H9 (cell line): ENCODE measurements around the gene SEMA3G. TPM values are rescaled to one million over a fixed set of nuclear protein-coding genes. Genes with fewer than 3 reads are reported as not detected.

Experiments
- DNase-seq: peaks from one replicate; pipeline ENCODE4 v3.0.0-alpha.2; 2017
- H2AFZ ChIP-seq: one replicate; pipeline ENCODE4 v1.6.1; 2013; ENCODE audit warnings: mild to moderate bottlenecking, low read length, control low read depth, moderate library complexity
- H2AK5ac ChIP-seq: 2 replicates; pipeline ENCODE4 v1.6.1; 2013; ENCODE audit warnings: low read length, control low read depth, mixed read lengths; ENCODE audit not compliant: insufficient read length
- H2BK120ac ChIP-seq: one replicate; pipeline ENCODE4 v1.6.1; 2013; ENCODE audit warnings: low read depth, mild to moderate bottlenecking, low read length, control low read depth, inconsistent platforms; ENCODE audit not compliant: poor library complexity, severe bottlenecking
- H2BK12ac ChIP-seq: 2 replicates; pipeline ENCODE4 v1.6.1; 2013; ENCODE audit warnings: low read length, control low read depth, mixed read lengths, low read depth; ENCODE audit not compliant: insufficient read length
- H2BK15ac ChIP-seq: 2 replicates; pipeline ENCODE4 v1.6.1; 2013; ENCODE audit warnings: low read depth, low read length, control low read depth
- H2BK20ac ChIP-seq: one replicate; pipeline ENCODE4 v1.6.1; 2013; ENCODE audit warnings: low read depth, mild to moderate bottlenecking, low read length, control low read depth, inconsistent platforms; ENCODE audit not compliant: poor library complexity, severe bottlenecking
- H2BK5ac ChIP-seq: 2 replicates; pipeline ENCODE4 v1.6.1; 2013; ENCODE audit warnings: low read length, control low read depth, mixed read lengths; ENCODE audit not compliant: insufficient read length
- H3K14ac ChIP-seq: 2 replicates; pipeline ENCODE4 v1.6.1; 2013; ENCODE audit warnings: low read length, control low read depth; ENCODE audit not compliant: insufficient read depth
- H3K18ac ChIP-seq: 2 replicates; pipeline ENCODE4 v1.6.1; 2013; ENCODE audit warnings: low read depth, mild to moderate bottlenecking, mixed read lengths, low read length, control low read depth; ENCODE audit not compliant: insufficient read length
- H3K23ac ChIP-seq: 2 replicates; pipeline ENCODE4 v1.6.1; 2013; ENCODE audit warnings: low read length, control low read depth, mixed read lengths, low read depth; ENCODE audit not compliant: insufficient read length
- H3K23me2 ChIP-seq: 2 replicates; pipeline ENCODE4 v1.6.1; 2013; ENCODE audit warnings: low read depth, mild to moderate bottlenecking, mixed read lengths, low read length, control low read depth; ENCODE audit not compliant: insufficient read length, poor library complexity, severe bottlenecking
- H3K27ac ChIP-seq: 2 replicates; pipeline ENCODE4 v1.5.1; 2013; ENCODE audit warnings: low read length, control low read depth, mixed read lengths, low read depth; ENCODE audit not compliant: insufficient read length
- H3K27me3 ChIP-seq: 2 replicates; pipeline ENCODE4 v1.6.1; 2013; ENCODE audit warnings: low read length, control low read depth, inconsistent platforms; ENCODE audit not compliant: insufficient read depth
- H3K4ac ChIP-seq: 2 replicates; pipeline ENCODE4 v1.6.1; 2013; ENCODE audit warnings: low read depth, mild to moderate bottlenecking, control low read depth, inconsistent platforms, low read length, moderate library complexity
- H3K4me1 ChIP-seq: 2 replicates; pipeline ENCODE4 v1.6.1; 2013; ENCODE audit warnings: low read length, control low read depth, inconsistent platforms; ENCODE audit not compliant: insufficient read depth
- H3K4me2 ChIP-seq: 2 replicates; pipeline ENCODE4 v1.6.1; 2013; ENCODE audit warnings: low read length, control low read depth, mixed read lengths; ENCODE audit not compliant: insufficient read length, insufficient read depth
- H3K56ac ChIP-seq: 2 replicates; pipeline ENCODE4 v1.6.1; 2013; ENCODE audit warnings: low read depth, mild to moderate bottlenecking, mixed read lengths, low read length, control low read depth; ENCODE audit not compliant: insufficient read length
- H3K79me1 ChIP-seq: 2 replicates; pipeline ENCODE4 v1.6.1; 2013; ENCODE audit warnings: low read depth, mild to moderate bottlenecking, moderate library complexity, low read length, control low read depth, inconsistent platforms; ENCODE audit not compliant: insufficient read depth, poor library complexity, severe bottlenecking
- H3K79me2 ChIP-seq: 2 replicates; pipeline ENCODE4 v1.6.1; 2013; ENCODE audit warnings: low read length, control low read depth, inconsistent platforms; ENCODE audit not compliant: insufficient read depth
- H3K9ac ChIP-seq: 2 replicates; pipeline ENCODE4 v1.6.1; 2013; ENCODE audit warnings: low read length, control low read depth, mixed read lengths; ENCODE audit not compliant: insufficient read length; ENCODE audit errors: extremely low read depth
- H3K9me3 ChIP-seq: one replicate; pipeline ENCODE4 v1.6.1; 2013; ENCODE audit warnings: low read depth, low read length, inconsistent platforms; ENCODE audit not compliant: control insufficient read depth
- H3T11ph ChIP-seq: one replicate; pipeline ENCODE4 v1.6.1; 2013; ENCODE audit warnings: mild to moderate bottlenecking, low read length, control low read depth, inconsistent platforms
- H4K20me1 ChIP-seq: one replicate; pipeline ENCODE4 v1.6.1; 2013; ENCODE audit not compliant: control insufficient read depth, insufficient read length, insufficient read depth
- H4K5ac ChIP-seq: 2 replicates; pipeline ENCODE4 v1.6.1; 2013; ENCODE audit warnings: low read depth, mild to moderate bottlenecking, mixed read lengths, low read length, control low read depth; ENCODE audit not compliant: insufficient read length
- H4K8ac ChIP-seq: replicated peaks from 2 replicates; pipeline ENCODE4 v1.6.1; 2013; ENCODE audit warnings: low read length, control low read depth, mixed read lengths, low read depth; ENCODE audit not compliant: insufficient read length
- H4K91ac ChIP-seq: 2 replicates; pipeline ENCODE4 v1.6.1; 2013; ENCODE audit warnings: low read depth, mild to moderate bottlenecking, moderate library complexity, mixed read lengths, low read length, control low read depth; ENCODE audit not compliant: insufficient read length
- H3K27ac Mint-ChIP-seq, 3 experiments: 2 replicates in 2 of 3; 3 replicates in 1 of 3; pipeline ENCODE4 v1.8.0; 2020 to 2021; ENCODE audit warnings: mixed read lengths in 3 of 3, mild to moderate bottlenecking in 1 of 3, moderate library complexity in 1 of 3
- H3K27me3 Mint-ChIP-seq: 2 replicates; pipeline ENCODE4 v1.8.0; 2021; ENCODE audit warnings: low read depth, mild to moderate bottlenecking, moderate library complexity, mixed read lengths
- H3K36me3 Mint-ChIP-seq, 3 experiments: 2 replicates in 2 of 3; 3 replicates in 1 of 3; pipeline ENCODE4 v1.8.0; 2020 to 2021; ENCODE audit warnings: low read depth in 3 of 3, mixed read lengths in 3 of 3; ENCODE audit not compliant: insufficient read depth in 1 of 3
- H3K4me1 Mint-ChIP-seq, 2 experiments: 2 replicates each; pipeline ENCODE4 v1.8.0; 2020; ENCODE audit warnings: mixed read lengths in 2 of 2
- H3K4me3 Mint-ChIP-seq, 2 experiments: 2 replicates in 1 of 2; 3 replicates in 1 of 2; pipeline ENCODE4 v1.8.0; 2020 to 2021; ENCODE audit warnings: mild to moderate bottlenecking in 2 of 2, mixed read lengths in 2 of 2, moderate library complexity in 1 of 2
- H3K9me3 Mint-ChIP-seq, 2 experiments: 2 replicates in 1 of 2; 3 replicates in 1 of 2; pipeline ENCODE4 v1.8.0; 2020; ENCODE audit warnings: mild to moderate bottlenecking in 2 of 2, mixed read lengths in 2 of 2, moderate library complexity in 1 of 2
- WGBS: extraction: QIAGEN DNeasy Blood & Tissue Kit; methylation state at CpG from one replicate; pipeline ENCODE4 v1.1.7; 2013; ENCODE audit warnings: missing lambda C conversion rate, low lambda C conversion rate, mixed read lengths; ENCODE audit not compliant: insufficient read length; ENCODE audit errors: extremely low coverage; 5-methylcytosine and 5-hydroxymethylcytosine counted together
- total RNA-seq: library from RNA; stranded (reverse); gene quantifications from 2 replicates; pipeline ENCODE4 v1.2.1, GENCODE V29; 2021
- TF ChIP-seq, protein P1 (sequence below): fragments of 200-600 bp; sonication (generic); conservative IDR thresholded peaks from 3 replicates; pipeline ENCODE4 v1.8.0; 2021; ENCODE audit warnings: antibody characterized with exemption, mild to moderate bottlenecking

SEMA3G gene
- total RNA-seq, 1 experiment from 2014 or later, result 2.4 TPM

DNA sequence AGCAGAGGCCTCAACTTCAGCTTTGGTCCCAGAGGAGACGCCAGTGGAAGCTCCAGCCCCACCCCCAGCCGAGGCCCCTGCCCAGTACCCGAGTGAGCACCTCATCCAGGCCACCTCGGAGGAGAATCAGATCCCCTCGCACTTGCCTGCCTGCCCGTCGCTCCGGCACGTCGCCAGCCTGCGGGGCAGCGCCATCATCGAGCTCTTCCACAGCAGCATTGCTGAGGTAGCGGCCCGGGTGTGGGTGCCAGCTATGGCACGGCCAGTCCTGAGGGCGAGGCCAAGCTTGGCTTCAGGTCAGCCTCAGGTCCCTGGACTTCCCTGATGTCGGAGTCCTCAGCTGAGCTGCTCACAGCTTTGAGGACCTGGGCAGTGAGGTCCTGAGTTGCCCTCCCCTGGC lies 44.5 kb upstream of the SEMA3G start:
- H3K4me3 Mint-ChIP-seq, result no peak overlapping the region
- Histone ChIP-seq H2AFZ (no peak overlapping the region), H3K4me1 (no peaks in the 10 kb centered on the region)

More for the DNA sequence above, 44.5 kb upstream of the SEMA3G start:
- DNase-seq, result no peak
- Histone ChIP-seq H2BK20ac (no peak overlapping the region), H2BK120ac (no peak overlapping the region), H2BK15ac (no peak overlapping the region), H3K14ac (no peak overlapping the region), H2BK5ac (no peak overlapping the region), H4K8ac (no peak overlapping the region), H4K5ac (no peak overlapping the region), H2BK12ac (no peak overlapping the region), H3K23me2 (no peaks in the 10 kb centered on the region), H3K27ac (no peak overlapping the region), H3K4me2 (no peak overlapping the region), H3K23ac (no peak overlapping the region), H2AK5ac (no peak overlapping the region), H3K56ac (no peak overlapping the region), H3K4ac (no peak overlapping the region), H3K9ac (no peak overlapping the region), H3K27me3 (no peaks in the 10 kb centered on the region), H3K18ac (no peak overlapping the region), H3K79me2 (no peaks in the 10 kb centered on the region), H4K91ac (no peak overlapping the region), H4K20me1 (no peaks in the 10 kb centered on the region), H3T11ph (no peak overlapping the region), H3K9me3 (no peaks in the 10 kb centered on the region), H3K79me1 (no peaks in the 10 kb centered on the region)
- peak overlapping the region in 1 of 3 experiments; percentile 35; a peak in 1 of 7 replicates for H3K27ac Mint-ChIP-seq
- H3K27me3 Mint-ChIP-seq, result no peaks in the 10 kb centered on the region
- no peaks in the 10 kb centered on the region for H3K9me3 Mint-ChIP-seq
- TF ChIP-seq, protein P1, sequence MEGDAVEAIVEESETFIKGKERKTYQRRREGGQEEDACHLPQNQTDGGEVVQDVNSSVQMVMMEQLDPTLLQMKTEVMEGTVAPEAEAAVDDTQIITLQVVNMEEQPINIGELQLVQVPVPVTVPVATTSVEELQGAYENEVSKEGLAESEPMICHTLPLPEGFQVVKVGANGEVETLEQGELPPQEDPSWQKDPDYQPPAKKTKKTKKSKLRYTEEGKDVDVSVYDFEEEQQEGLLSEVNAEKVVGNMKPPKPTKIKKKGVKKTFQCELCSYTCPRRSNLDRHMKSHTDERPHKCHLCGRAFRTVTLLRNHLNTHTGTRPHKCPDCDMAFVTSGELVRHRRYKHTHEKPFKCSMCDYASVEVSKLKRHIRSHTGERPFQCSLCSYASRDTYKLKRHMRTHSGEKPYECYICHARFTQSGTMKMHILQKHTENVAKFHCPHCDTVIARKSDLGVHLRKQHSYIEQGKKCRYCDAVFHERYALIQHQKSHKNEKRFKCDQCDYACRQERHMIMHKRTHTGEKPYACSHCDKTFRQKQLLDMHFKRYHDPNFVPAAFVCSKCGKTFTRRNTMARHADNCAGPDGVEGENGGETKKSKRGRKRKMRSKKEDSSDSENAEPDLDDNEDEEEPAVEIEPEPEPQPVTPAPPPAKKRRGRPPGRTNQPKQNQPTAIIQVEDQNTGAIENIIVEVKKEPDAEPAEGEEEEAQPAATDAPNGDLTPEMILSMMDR, result no peak
- peaks cover 6 to 12% of the 10 kb centered on the region in 2 experiments for H3K4me1 Mint-ChIP-seq
- WGBS, result no CpG with 5 or more reads among the region's 18 CpGs
- H3K36me3 Mint-ChIP-seq, result peaks cover 19 to 77% (median 74%) of the 10 kb centered on the region in 3 experiments
